GM12873 (cell line): ENCODE measurements around the gene TARS3.

ENCODE experiments used
- CTCF ChIP-seq: IDR thresholded peaks from 2 replicates; pipeline ENCODE4 v1.5.1; 2012; ENCODE audit warnings: low read depth, mild to moderate bottlenecking, moderate library complexity, low read length, control low read depth; ENCODE audit not compliant: insufficient read depth; ENCODE audit errors: missing control alignments

The TARS3 gene

GRCh38 chr15:101723874-101724674 lies at the start of gene TARS3:
TSS of gene TARS3 (minus strand) at chr15:101724473. CDS start at chr15:101724387, 86 bp downstream.
- no peak for TF ChIP-seq CTCF

DNA sequence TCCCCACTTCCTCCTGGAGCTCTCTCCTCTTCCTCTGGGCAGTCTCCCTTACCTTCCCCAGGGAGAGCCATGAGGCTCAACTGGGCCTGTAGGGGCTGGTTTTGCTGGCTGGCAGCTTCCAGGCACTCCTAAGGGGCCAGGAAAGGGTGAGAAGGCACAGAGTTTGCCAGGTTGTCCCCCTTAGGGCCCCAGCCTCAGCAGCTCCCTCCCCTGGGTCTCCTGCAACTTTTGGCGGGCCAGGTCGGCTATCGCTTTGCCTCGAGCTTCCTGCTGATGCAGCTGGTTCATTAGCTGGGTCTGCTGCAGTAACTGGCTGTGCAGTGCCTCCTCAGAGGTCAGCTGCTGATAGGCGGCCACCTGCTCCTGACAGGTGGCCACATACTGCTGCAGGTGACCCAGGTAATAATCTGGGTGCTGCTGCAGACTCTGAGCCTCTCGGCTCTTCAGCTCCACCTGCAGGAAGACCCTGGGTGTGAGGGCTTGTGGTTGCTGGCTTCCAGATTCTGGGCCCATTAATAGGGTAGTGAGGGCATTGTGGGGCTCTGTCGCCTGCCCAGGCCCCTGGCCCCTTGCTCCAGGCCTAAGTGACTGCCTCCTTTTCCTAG lies 49.3 kb upstream of the TARS3 start:
- peak; percentile 64 for TF ChIP-seq CTCF

GRCh38 chr15:101772921-101773320 lies 48.6 kb upstream of the TARS3 start:
- TF ChIP-seq CTCF: no peak

GRCh38 chr15:101765772-101766456 lies 41.6 kb upstream of the TARS3 start:
- no peak for TF ChIP-seq CTCF

DNA sequence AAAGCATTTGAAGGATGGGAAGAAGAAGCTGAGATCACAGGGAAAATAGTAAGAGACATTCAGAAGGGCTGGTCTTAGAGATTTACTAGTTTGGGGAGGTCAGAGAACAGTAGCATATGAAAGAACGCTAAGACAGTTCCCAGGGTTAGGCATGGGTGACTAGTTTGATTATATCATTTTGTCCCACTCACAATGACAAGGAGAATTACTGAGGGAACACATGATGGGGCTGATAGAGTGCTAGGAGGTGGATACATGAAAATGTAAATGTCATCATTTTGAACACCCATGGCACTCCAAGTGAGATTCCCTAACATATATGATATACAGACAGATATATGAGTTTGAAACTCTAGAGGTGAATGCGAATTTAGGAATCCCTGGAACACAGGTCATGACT lies 9.3 kb upstream of the TARS3 start:
- TF ChIP-seq CTCF: no peak

GRCh38 chr15:101732772-101733171 lies 8.5 kb upstream of the TARS3 start:
- TF ChIP-seq CTCF: no peak

GRCh38 chr15:101731746-101732145 lies 7.5 kb upstream of the TARS3 start:
- TF ChIP-seq CTCF: no peak
